ENCODE results near the gene SLC26A9. TPM values are rescaled to one million over a fixed set of nuclear protein-coding genes. Genes with fewer than 3 reads are reported as not detected.

Gene SLC26A9
- total and polyA plus RNA-seq, 9 of the 15 experiments (the other 6 are each of a cell fraction or from before 2014, with no cell fraction given) = 0.03 TPM; not detected in 8

DNA sequence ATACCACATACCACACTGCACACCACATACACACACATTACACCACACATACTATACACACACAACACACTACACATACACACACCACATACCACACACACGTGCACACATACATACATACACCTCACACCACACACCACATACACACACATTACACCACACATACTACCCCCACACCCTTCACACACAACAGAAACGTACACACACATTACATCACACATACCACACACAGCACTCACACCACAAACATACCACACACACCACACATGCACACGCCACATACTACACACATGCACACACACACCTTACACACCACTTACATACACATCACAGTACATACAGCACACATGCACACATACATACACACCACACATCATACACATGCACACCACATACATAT, 31.5 kb upstream of the SLC26A9 start:
- H4K20me1 ChIP-seq (replicated peaks; ENCODE audit: control insufficient read depth, insufficient read depth, low read length) = peaks cover 8% of the 10 kb centered on the region; the same call in 1 of the 2 replicates
- no peaks in the 10 kb centered on the region; the same call in 1 of the 2 replicates for H3K9me3 ChIP-seq (replicated peaks; ENCODE audit: control insufficient read depth, insufficient read depth, low read depth, low read length)
- H3K4me1 ChIP-seq (replicated peaks in 1 of 2; ENCODE audit: control insufficient read depth in 2 of 2, insufficient read depth in 2 of 2, low read length in 2 of 2) = peaks cover 0 to 4% of the 10 kb centered on the region in 2 experiments; a peak in 1 of 5 replicates
- ATAC-seq = no peak
- no peaks in the 10 kb centered on the region for H3K36me3 ChIP-seq (ENCODE audit: control insufficient read depth, insufficient read depth, low read length)
- H3K27me3 ChIP-seq (ENCODE audit: control insufficient read depth in 2 of 2, insufficient read depth in 2 of 2, low read length in 2 of 2) = peaks cover 18 to 37% of the 10 kb centered on the region in 2 experiments
- ChIA-PET POLR2A (no interaction called here), CTCF (ENCODE audit: low intra/inter-chr PET ratio) (no interaction called here)
- H3K4me2 ChIP-seq (ENCODE audit: insufficient read depth, low read length) = no peak overlapping the region
- no peaks in the 10 kb centered on the region for H3K9me1 ChIP-seq (ENCODE audit: control insufficient read depth, insufficient read depth, low read length)
- H2AFZ ChIP-seq (ENCODE audit: low read depth, low read length) = no peak overlapping the region
- no peak for FAIRE-seq
- in situ Hi-C loops (cut with MboI) = no loop called here
- H3K79me2 ChIP-seq (ENCODE audit: control insufficient read depth, insufficient read depth, low read length) = no peaks in the 10 kb centered on the region
- no peak for DNase-seq (ENCODE audit: extremely low read depth in 1 of 4, low spot score in 3 of 4)
- H3K9ac ChIP-seq (ENCODE audit: insufficient read depth in 1 of 2, low read depth in 2 of 2, low read length in 2 of 2) = no peak overlapping the region
- intact Hi-C loops (cut with micrococcal nuclease) = loop anchor here (5.0 kb wide), 1 partner anchor 382 kb away; no protein-coding TSS in a partner anchor
- 0% methylated on average over 3 of the region's 3 CpGs for WGBS (ENCODE audit: insufficient coverage, low coverage, missing lambda C conversion rate)
- H3K4me3 ChIP-seq = no peak overlapping the region
- no TSS peak for BruUV-seq (replicated peaks)
- no peak overlapping the region for H3K27ac ChIP-seq (ENCODE audit: extremely low read depth, low read depth, low read length)
- TF ChIP-seq, protein P1, sequence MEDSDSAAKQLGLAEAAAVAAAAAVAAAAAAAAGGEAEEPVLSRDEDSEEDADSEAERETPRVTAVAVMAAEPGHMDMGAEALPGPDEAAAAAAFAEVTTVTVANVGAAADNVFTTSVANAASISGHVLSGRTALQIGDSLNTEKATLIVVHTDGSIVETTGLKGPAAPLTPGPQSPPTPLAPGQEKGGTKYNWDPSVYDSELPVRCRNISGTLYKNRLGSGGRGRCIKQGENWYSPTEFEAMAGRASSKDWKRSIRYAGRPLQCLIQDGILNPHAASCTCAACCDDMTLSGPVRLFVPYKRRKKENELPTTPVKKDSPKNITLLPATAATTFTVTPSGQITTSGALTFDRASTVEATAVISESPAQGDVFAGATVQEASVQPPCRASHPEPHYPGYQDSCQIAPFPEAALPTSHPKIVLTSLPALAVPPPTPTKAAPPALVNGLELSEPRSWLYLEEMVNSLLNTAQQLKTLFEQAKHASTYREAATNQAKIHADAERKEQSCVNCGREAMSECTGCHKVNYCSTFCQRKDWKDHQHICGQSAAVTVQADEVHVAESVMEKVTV (CRISPR knock-in tag; IDR thresholded peaks at IDR 0.05) = no peak
- TF ChIP-seq POLR2AphosphoS5 (IDR thresholded peaks at IDR 0.05; ENCODE audit: control insufficient read depth, insufficient read depth, low read depth, low read length) (no peak), BCL6 (CRISPR knock-in tag; IDR thresholded peaks at IDR 0.05) (no peak), ZBTB2 (IDR thresholded peaks at IDR 0.05) (no peak), SIX5 (IDR thresholded peaks at IDR 0.05; ENCODE audit: borderline replicate concordance in 1 of 2, insufficient read depth in 1 of 2, low read depth in 1 of 2, low read length in 2 of 2) (no peak), LARP7 (IDR thresholded peaks at IDR 0.05) (0 out of 2 replicates have a peak, but pooled peaks have one; percentile 31), RBFOX2 (IDR thresholded peaks at IDR 0.05; ENCODE audit: low read depth, low read length) (no peak), TSC22D4 (tag; IDR thresholded peaks at IDR 0.05) (0 out of 2 replicates have a peak, but pooled peaks have one; percentile 7), HLTF (IDR thresholded peaks at IDR 0.05) (0 out of 2 replicates have a peak, but pooled peaks have one; percentile 35), SMARCA5 (IDR thresholded peaks at IDR 0.05) (no peak), MAX (CRISPR knock-in tag; IDR thresholded peaks at IDR 0.05) (peak; percentile 26; the same call in 1 of the 2 replicates), PHF20 (IDR thresholded peaks at IDR 0.05; ENCODE audit: partially characterized antibody) (peak; percentile 29), SP2 (IDR thresholded peaks at IDR 0.05; ENCODE audit: extremely low read depth, low read depth, low read length, poor library complexity, severe bottlenecking) (no peak), DNMT1 (IDR thresholded peaks at IDR 0.05) (no peak), ZC3H11A (IDR thresholded peaks at IDR 0.05; ENCODE audit: low read depth, low read length) (no peak), BHLHE40 (IDR thresholded peaks at IDR 0.05; ENCODE audit: low read length) (no peak), PHB2 (IDR thresholded peaks at IDR 0.05; ENCODE audit: low read depth) (peak; percentile 34; the same call in 1 of the 2 replicates)
- TF ChIP-seq, protein P2, sequence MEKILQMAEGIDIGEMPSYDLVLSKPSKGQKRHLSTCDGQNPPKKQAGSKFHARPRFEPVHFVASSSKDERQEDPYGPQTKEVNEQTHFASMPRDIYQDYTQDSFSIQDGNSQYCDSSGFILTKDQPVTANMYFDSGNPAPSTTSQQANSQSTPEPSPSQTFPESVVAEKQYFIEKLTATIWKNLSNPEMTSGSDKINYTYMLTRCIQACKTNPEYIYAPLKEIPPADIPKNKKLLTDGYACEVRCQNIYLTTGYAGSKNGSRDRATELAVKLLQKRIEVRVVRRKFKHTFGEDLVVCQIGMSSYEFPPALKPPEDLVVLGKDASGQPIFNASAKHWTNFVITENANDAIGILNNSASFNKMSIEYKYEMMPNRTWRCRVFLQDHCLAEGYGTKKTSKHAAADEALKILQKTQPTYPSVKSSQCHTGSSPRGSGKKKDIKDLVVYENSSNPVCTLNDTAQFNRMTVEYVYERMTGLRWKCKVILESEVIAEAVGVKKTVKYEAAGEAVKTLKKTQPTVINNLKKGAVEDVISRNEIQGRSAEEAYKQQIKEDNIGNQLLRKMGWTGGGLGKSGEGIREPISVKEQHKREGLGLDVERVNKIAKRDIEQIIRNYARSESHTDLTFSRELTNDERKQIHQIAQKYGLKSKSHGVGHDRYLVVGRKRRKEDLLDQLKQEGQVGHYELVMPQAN (IDR thresholded peaks at IDR 0.05; ENCODE audit: borderline replicate concordance) = 0 out of 2 replicates have a peak, but pooled peaks have one; percentile 40
